ENCODE results near the gene MLN. TPM values are rescaled to one million over a fixed set of nuclear protein-coding genes. Genes with fewer than 3 reads are reported as not detected.

MLN gene
- total and polyA plus RNA-seq, 2 donors (not counting 3 experiments of a cell fraction or from before 2014, with no cell fraction given): not detected

DNA sequence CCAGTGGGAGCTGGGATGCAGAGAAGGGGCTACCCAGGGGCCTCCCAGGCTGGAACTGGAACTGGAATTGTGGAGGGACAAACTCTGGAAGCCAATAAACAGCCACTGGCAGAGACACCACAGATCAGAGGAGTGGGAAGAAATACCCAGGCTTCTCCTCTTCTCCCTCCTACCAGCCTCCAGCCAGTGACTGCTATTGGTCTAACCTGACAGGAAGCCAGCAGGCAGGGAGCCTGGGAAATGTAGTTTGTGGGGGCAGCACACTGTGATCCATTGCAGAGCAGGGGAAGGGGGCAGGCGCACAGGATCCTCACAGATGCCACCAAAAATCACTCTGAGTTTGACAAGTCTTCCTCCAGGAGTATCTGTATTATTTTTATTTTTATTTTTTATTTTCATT lies 12.1 kb upstream of the MLN start:
- H3K4me2 ChIP-seq (ENCODE audit: insufficient read depth, low read length): no peak overlapping the region
- peak; percentile 24 for DNase-seq (ENCODE audit: low read depth, low spot score)
- POLR2A ChIA-PET: no interaction called here
- BruUV-seq (replicated peaks): no TSS peak
- no peak overlapping the region for H3K9ac ChIP-seq (replicated peaks; ENCODE audit: extremely low read depth, insufficient read depth, low read length)
- intact Hi-C loops (cut with micrococcal nuclease) (no loop called here), dilution Hi-C loops (cut with MboI; ENCODE audit: extremely low pct_ligation_motif_present, low sequenced_read_pairs) (no loop called here)
- no peaks in the 10 kb centered on the region for H3K36me3 ChIP-seq (ENCODE audit: control insufficient read depth in 2 of 2, extremely low read depth in 1 of 2, insufficient read depth in 2 of 2, low read length in 2 of 2)
- TF ChIP-seq MYC (IDR thresholded peaks at IDR 0.05; ENCODE audit: low read depth, low read length) (no peak), GATA2 (IDR thresholded peaks at IDR 0.05; ENCODE audit: insufficient read depth, insufficient read length, low read depth, low read length) (no peak), CTCF (IDR thresholded peaks at IDR 0.05; ENCODE audit: extremely low read depth in 1 of 2, insufficient read depth in 1 of 2, low read depth in 1 of 2, low read length in 2 of 2) (no peak), POLR2AphosphoS5 (IDR thresholded peaks at IDR 0.05; ENCODE audit: insufficient read depth, low read depth, low read length) (no peak), POLR2A (IDR thresholded peaks at IDR 0.05; ENCODE audit: low read depth, low read length) (no peak), JUN (IDR thresholded peaks at IDR 0.05; ENCODE audit: borderline replicate concordance, insufficient read depth, insufficient read length, low read depth) (no peak), FOS (IDR thresholded peaks at IDR 0.05; ENCODE audit: borderline replicate concordance, insufficient read depth, low read length) (no peak), EZH2 (IDR thresholded peaks at IDR 0.05; ENCODE audit: borderline replicate concordance, low read depth, low read length, severe bottlenecking) (no peak)
- TF ChIP-seq, protein P1, sequence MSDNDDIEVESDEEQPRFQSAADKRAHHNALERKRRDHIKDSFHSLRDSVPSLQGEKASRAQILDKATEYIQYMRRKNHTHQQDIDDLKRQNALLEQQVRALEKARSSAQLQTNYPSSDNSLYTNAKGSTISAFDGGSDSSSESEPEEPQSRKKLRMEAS (IDR thresholded peaks at IDR 0.05; ENCODE audit: insufficient read depth, insufficient read length): no peak
- H3K79me2 ChIP-seq (ENCODE audit: control insufficient read depth, insufficient read depth, low read length): no peaks in the 10 kb centered on the region
- no peaks in the 10 kb centered on the region for H3K9me1 ChIP-seq (replicated peaks; ENCODE audit: control insufficient read depth, extremely low read depth, insufficient read depth, low read length)
- H3K4me1 ChIP-seq (ENCODE audit: control insufficient read depth, extremely low read depth, insufficient read depth, low read length): no peaks in the 10 kb centered on the region
- no peak overlapping the region for H3K27ac ChIP-seq (ENCODE audit: insufficient read depth, low read depth, low read length)
- H3K4me3 ChIP-seq (replicated peaks in 1 of 3; ENCODE audit: insufficient read depth in 1 of 3, low read depth in 1 of 3, low read length in 3 of 3): no peak overlapping the region
- H2AFZ ChIP-seq (ENCODE audit: low read depth, low read length): no peak overlapping the region
- H3K27me3 ChIP-seq (ENCODE audit: control insufficient read depth in 2 of 2, insufficient read depth in 2 of 2, low read length in 2 of 2): peaks cover 3 to 11% of the 10 kb centered on the region in 2 experiments
- CTCF ChIA-PET: no interaction called here
- FAIRE-seq: peak; percentile 38
- H4K20me1 ChIP-seq (replicated peaks; ENCODE audit: control insufficient read depth, extremely low read depth, insufficient read depth, low read length): no peaks in the 10 kb centered on the region
- H3K9me3 ChIP-seq (replicated peaks; ENCODE audit: control insufficient read depth, insufficient read depth, low read length): no peaks in the 10 kb centered on the region
